T-helper 22 cell (primary cell): Measurements from ENCODE around the gene PSMD12.
"Not testable (repeated sequence)": the region's sequence is repeated elsewhere in the genome, so short reads cannot be mapped to it uniquely, and the experiment has no call there.

Experiments
- DNase-seq: peaks from one replicate; pipeline ENCODE4 v3.0.0-alpha.2; 2020; ENCODE audit warnings: low read depth

PSMD12 gene

DNA sequence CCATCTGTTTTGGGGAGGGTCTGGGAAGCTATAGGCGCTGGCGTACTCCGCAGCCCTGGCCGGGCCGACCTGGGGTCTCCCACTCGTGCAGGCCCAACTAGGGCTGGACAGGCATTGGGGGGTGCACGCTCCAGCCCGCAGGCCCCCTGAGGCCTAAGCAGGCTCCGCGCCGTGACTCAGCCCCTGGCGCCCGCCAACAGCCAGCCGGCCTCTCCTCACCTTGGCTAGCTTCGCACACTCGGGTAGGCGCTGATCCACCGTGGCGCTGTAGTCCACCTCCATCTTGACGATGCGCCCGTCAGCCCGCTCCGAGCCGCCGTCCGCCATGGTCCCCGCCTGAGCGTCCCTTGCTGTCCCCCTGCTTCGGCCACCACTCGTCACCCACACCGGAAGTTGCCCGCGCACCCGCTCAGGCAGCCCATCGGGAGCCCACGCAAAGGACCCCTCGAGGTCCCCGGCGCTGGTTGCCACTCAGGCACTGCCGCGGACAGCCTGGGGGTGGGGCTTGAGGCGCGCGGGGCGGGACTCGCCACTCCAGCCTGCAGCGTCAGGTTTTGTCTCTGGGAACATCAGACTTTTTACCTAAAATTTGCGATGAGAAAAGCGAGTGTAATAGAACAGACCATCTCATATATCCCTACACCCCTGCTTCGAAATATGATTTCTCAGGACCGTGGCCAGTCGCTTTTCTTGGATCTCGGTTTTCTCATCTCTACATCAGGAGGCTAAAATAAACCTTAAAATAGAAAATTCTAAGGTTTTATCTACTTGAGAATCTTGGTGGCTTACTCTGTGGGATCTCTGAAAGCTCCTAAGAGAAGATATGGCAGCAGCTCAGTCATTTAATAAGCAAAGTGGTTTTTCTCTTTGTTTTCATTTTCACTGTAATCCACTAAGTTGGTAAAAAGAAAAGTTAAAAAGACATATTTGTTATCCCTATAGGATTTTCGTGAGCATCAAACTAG lies at the start of gene PSMD12:
PSMD12 (minus strand) TSS at position 385 of the 965 bp plus-strand sequence; CDS start at position 327, 58 bp downstream.
- DNase-seq, result peak; percentile 82

DNA sequence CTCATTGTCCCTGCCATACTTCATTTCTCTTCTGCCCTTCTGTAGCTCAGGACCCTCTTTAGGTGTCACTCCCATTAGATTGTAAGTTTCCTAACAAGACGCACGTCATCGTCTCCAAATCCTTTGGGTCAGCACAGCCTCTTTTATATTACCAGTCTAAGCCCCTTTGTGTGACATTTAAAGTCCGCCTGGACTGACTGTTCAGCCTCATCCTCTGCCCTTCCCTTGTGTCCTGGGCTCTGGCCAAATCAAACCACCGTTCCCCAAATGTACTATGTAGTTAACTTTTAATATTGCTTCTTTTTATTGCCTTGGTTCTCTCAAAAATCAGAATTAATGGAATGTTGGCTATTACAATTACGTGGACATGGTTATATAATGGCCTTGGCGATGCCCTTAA lies 48.9 kb upstream of the PSMD12 start:
- DNase-seq, result no peak

DNA sequence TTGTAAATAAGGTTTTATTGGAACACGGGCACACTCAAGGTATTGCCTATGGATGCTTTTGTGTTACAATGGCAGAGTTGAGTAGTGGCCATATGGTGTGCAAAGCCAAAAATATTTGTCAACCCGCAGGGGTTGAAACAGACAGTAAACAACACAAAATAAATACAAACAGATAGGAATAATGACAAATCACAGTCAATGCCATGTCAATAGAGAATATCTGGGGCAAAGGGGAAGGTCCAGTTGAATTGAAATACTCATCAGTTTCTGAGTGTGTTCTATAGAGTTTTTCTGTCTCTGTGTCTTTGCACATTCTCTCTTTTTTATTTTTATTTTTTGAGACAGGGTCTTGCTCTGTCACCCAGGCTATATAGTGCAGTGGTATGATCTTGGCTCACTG lies 48.2 kb upstream of the PSMD12 start:
- no peak for DNase-seq

DNA sequence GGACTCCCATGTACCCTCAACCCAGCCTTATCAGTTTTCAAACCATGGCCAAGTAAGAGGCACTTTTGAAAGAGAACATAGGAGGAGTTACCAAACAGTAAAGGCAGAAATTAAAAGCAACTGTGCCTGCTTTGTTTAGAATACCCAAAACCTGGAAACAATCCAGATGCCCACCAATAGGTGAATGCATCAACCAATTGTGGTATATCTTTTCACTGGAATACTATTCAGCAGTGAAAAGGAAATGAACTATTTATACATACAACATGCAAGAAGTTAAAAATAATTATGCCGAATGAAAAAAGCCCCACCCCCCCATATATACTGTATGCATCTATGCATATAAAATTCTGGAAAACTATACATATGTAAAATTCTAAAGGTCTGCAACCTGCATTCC lies 47.8 kb upstream of the PSMD12 start:
- no peak for DNase-seq

DNA sequence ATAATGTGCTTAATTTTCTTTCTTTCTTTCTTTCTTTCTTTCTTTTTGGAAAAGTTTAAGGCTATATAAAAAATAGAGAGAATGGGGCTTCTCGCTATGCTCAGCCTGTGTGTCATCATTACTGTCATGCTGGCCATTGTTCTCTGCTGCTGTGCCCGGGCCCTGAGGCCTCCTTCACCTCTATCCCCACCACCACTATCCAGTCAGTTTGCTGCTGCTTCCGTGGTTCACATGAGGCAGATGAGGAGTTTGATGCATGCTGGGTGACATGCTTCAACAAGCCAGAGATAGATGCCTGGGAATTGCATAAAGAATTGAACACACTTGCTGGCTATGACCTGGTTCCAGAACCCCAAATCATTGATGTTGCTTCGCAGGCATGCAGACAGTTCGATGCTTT lies 47.0 kb upstream of the PSMD12 start:
- no peak for DNase-seq

DNA sequence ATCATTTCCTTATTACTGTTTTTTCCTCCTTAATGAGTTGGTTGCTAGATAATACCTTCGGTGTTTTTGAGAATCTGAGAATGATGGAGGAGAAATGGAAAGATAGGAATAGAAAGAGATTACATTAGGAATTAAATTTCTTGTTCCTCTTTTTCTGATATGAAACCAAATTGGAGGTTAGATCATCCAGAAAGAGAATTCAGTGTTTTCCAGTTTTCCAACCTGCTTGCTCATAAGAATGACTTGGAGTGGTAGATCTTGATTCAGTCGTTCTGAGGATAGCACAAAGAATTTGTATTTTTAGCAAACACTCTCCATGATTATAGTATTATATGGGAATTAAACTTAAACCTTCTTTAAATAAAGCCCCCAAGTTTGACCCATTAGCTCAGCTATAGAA lies 46.6 kb upstream of the PSMD12 start:
- DNase-seq, result no peak

DNA sequence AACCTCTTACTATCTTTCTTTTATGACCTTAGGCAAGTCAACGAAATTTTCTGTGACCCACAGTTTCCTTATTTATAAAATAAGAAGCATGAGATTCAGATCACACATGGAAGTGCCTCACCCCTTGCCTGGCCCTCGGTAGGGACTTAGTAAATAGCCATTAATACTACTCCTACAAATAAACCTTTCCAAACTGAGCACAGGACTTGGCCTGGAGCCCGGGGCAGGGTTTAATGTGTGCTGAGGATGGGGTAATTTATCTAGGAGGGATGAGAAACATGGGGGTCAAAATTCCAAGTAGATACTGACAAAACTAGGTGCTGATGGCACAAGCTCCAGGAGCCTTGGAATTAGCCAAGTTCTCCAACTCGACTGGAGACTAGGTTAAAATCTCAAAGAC lies 45.7 kb upstream of the PSMD12 start:
- DNase-seq, result no peak

DNA sequence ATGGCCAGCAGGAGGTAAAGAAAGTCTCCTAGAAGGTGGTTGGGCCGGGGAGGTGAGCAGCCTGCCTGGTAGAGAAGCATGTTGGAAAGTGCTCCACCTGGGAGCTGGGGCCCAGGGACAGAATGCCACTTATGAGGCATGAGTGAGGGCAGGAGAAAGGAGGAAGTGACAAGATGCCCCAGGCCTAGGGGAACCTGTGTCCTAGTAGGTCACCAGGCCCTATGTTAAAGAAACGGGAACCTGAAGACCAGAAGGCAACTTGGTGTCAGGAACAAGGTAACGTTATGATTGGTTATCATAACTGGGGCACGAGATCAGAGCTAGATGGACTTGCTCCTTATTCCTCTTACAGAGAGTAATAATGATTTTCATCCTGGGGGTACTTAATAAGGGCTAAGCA lies 45.0 kb upstream of the PSMD12 start:
- DNase-seq, result no peak

DNA sequence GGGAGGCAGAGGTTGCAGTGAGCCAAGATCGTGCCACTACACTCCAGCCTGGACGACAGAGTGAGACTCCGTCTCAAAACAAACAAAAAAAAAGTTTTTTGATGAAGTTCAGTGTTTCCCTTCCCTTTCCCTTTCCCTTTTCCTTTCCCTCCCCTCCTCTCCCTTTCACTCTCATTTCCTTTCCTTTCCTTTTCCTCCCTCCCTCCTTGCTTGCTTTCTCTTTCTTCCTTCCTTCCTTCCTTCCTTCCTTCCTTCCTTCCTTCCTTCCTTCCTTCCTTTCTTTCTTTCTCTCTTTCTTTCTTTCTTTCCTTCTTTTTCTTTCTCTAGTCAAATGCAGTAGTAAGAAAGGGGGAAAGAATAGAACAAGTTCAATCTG lies 42.1 kb upstream of the PSMD12 start:
- not testable (repeated sequence) for DNase-seq

DNA sequence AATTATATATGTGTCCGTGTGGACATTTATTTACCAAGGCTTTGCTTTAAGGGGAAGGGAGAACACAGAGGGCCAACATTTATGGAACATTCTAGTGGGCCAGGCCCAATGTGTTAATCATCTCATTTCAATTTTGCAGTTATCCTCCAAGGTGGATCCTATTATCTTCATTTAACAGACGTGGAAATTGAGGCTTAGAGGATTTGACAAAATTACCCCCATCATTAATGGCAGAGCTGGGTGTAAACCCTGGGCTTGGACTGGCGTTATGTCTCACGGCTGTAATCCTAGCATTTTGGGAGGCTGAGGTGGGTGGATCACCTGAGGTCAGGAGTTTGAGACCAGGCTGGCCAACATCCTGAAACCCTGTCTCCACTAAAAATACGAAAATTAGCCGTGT lies 37.1 kb upstream of the PSMD12 start:
- no peak for DNase-seq

DNA sequence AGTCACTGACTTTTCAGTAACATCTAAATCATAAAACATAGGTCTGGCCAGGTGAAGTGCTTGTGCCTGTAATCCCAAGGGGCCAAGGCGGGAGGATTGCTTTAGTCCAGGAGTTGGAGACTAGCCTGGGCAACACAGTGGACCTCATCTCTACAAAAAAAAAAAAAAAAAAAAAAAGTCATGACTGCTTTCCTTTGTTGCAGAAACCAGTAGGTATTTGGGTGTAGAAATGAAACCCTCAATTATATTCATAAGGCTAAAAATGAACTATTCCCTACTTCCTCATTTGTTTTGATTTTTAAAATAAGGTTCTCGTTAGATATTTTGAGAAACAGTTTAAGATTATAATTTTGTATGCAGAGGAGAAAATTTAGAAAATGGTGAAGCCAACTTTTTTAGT lies 36.7 kb upstream of the PSMD12 start:
- no peak for DNase-seq

DNA sequence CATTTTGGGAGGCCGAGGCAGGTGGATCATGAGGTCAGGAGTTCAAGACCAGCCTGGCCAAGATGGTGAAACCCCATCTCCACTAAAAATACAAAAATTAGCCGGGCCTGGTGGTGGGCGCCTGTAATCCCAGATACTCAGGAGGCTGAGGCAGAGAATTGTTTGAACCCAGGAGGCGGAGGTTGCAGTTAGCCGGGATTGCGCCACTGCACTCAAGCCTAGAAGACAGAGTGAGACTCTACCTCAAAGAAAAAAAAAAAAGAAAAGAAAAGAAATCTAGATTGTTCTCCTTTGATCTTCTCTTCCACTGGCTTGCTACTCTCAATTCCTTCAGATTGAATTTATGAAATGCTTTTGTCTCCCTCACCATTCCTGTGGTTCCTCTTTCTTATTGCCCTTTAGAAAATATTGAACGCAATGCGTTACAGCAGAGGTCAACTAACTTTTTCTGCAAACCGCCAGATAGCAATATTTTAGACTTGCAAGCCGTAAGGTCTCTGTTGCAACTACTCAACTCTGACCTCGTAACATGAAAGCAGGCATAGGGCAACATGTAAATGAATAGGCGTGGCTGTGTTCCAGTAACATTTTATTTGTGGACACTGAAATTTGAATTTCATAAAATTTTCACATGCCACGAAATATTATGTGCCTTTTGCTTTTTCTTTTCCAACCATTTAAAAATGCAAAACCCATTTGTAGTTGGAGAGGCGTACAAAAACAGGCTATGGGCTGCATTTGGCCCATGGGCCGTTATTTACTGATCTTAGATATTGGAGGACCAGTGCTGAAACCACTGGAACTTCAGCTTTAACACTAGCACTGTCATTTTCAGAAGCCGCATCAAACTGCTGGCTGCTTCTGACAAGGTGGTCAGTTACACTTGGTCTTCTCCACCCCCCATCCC lies 35.5 kb upstream of the PSMD12 start:
- DNase-seq, result no peak

DNA sequence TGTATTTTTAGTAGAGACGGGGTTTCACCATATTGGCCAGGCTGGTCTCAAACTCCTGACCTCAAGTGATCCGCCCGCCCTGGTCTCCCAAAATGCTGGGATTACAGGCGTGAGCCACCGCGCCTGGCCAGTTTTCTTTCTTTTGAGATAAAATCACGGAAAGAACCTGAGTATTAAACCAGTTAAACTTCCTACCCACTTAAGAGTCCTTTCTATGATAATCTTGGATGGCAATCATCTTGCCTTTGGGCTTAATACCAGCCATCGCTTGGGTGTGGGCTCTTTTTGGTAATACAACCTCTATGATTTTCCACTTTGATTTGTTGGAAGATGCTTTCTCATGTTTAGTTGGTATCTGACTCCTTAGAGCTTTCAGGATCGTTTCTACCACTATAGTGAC lies 34.7 kb upstream of the PSMD12 start:
- DNase-seq, result no peak

DNA sequence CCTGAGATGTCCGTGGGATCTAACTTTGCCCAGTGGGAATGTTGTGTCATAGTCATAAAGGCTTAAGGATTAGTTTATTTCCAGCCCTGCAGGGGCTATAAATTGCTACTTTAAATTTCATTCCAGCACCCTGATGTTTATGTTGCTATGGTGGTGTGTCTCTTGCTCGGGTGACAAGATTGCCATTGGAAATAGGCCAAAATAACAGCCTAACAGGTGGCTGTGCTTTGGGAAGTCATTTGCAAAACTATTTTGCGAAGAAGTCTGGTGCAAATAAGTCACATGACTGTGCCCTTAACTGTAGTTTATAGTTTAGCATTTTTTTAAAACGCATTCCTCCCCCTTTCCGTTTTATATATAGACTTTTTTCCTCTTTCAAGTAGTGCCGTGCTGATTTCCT lies 33.8 kb upstream of the PSMD12 start:
- no peak for DNase-seq

DNA sequence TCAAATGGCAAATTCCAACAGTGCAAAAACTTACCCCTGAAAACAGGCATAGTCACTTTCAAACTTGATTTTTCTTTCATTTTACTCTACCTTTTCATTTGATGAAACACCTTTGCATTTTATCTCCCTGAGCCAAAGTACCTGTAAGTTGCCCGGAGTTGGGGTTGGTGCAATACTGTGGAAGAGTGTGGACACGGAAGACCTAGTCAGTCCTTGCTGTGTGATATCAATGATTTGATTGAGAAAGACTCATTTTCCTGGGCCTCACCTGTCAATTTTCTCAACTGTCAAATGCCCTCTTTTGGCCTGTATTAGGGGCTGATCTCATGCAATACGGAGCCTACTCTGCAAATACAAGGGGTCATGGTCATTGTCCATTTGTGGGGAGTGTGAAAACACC lies 33.3 kb upstream of the PSMD12 start:
- DNase-seq, result no peak

DNA sequence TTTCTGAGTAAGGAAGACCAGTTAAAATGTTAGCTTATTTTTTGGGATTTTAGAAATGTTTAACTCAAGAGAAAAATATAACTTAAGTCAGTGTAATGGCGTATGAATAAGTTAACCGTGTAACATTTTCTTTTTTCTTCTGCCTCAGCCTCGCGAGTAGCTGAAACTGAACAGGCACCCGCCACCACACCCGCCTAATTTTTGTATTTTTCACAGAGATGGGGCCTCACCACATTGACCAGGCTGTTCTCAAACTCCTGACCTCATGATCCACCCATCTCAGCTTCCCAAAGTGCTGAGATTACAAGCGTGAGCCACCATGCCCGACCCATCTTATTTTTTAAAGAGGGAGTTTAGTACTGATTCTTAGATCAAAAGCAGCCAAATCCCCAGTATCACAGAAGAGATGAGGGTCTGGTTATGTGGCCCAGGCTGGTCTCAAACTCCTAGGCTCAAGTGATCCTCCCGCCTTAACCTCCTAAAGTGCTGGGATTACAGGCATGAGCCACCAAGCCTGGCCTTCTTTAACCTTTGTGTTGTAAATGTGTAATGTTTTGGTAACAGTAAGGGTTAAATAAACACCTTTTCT lies 27.5 kb upstream of the PSMD12 start:
- no peak for DNase-seq

DNA sequence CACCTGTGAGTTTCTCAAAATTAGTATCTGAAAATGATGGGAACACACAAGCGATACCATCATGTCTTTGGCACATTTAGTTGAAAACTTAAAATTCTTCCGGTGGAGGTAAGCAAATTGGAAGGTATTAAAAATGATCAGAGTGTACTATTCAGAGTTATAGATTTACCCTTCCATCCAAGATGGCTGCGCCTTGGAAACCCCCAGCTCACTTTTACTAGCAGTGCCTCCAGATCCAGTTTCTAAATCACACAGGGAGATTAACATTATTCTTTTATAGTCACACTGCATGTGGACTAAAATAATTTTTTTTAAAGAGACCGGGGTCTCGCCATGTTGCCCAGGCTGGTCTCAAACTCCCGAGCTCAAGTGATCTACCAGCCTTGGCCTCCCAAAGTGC lies 25.7 kb upstream of the PSMD12 start:
- no peak for DNase-seq

DNA sequence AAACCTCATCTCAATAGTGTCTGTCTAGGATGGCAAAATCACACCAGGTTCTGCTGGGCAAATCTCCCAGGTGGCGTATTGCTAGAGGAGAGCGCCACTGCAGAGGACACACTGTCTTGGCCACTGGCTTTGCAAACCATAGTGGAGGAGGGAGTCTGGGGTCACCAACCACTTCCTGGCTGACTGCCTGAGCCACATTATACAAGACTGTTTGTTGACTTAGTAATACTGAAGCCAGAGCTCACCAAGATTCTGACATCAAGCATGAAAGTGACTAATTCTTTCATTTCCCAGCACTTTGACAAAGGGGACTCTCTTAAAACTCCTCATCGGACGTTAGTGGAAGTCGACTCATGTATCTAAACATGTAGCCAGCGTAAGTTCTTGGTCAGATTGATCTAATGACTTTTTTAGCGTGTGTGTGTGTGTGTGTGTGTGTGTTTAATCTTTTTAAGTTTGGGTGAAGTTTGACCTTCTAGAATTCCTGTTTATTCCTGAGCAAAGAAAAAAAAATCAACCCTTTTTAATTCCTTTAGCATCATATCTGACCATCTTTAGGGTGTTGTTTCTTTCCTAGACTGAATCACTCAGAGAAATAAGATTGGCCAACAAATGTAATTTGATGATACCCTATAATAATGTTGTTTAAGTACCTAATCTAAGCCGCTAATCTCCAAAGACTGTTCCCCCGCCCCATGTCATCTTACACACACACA lies 24.4 kb upstream of the PSMD12 start:
- DNase-seq, result peak; percentile 37

DNA sequence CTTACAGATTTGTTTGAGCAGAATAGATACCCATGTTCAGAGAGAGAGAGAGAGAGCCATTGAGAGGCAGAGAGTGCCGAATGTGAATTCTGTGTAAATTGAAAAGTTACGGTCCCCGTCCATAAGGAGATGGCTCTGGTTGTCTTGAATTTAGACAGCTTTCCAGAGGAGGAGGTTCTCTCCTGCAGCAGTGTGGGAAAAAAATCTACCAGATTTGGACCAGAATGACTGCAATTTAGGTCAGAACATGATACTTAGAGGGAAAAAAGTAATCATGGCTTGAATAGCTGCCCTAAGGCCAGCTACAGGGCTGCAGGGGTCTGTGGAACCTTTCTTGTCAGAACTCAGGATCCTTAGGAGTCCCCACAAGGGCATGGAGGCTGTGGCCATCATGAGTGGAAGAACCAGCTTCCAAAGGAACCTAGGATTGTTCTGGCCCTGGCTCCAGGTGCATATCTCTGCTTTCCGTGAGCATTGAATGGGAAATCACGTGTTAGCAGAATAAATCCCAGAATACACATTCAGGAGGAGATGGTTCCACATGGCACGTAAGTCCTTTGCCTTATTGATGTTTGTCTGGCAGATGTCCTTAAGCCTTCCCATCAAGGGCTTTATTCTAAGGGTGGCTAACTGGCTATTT lies 23.7 kb upstream of the PSMD12 start:
- no peak for DNase-seq

DNA sequence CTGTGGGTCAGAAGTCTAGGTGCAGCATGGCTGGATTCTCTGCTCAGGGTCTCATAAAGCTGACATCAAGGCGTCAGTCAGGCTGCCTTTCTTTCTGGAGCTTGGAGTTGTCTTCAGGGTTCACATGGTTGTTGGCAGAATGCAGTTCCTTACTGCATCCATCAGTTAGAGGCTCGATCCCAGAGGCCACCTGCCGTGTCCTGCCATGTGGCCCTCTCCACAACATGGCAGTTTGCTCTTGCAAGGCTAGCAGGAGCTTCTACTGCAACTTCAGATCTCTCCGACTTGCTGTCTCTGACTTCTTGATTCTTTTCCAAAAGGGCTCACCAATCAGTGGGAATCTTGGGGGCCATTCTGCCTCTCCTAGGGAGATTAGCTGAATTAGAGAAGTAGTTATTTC lies 22.6 kb upstream of the PSMD12 start:
- DNase-seq, result no peak

DNA sequence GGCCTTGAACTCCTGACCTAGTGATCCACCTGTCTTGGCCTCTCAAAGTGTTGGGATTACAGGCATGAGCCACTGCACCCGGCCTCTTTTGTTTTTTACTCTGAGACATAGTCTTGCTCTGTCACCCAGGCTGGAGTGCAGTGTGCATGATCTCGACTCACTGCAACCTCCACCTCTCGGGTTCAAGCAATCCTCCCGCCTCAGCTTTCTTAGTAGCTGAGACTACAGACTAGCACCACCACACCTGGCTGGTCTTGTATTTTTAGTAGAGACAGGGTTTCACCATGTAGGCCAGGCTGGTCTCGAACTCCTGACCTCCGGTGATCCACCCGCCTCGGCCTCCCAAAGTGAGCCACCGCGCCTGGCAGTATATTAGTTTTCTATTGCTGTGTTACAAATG lies 22.2 kb upstream of the PSMD12 start:
- not testable (repeated sequence) for DNase-seq
